Progenitor cell of endocrine pancreas (in vitro differentiated cells): ENCODE results near the gene GJD4. TPM values are rescaled to one million over a fixed set of nuclear protein-coding genes. Genes with fewer than 3 reads are reported as not detected.

ENCODE experiments used
- DNase-seq: peaks from one replicate; pipeline ENCODE4 v3.0.0; 2021; ENCODE audit warnings: low spot score; ENCODE audit not compliant: unreplicated experiment
- H3K27ac Mint-ChIP-seq: 2 replicates; pipeline ENCODE4 v1.8.0; 2021; ENCODE audit warnings: mild to moderate bottlenecking, moderate library complexity, mixed read lengths
- H3K27me3 Mint-ChIP-seq: 2 replicates; pipeline ENCODE4 v1.8.0; 2021; ENCODE audit warnings: mixed read lengths
- H3K36me3 Mint-ChIP-seq: 2 replicates; pipeline ENCODE4 v1.8.0; 2022; ENCODE audit warnings: mixed read lengths; ENCODE audit not compliant: insufficient read depth
- H3K4me1 Mint-ChIP-seq: 2 replicates; pipeline ENCODE4 v1.8.0; 2021; ENCODE audit warnings: low read depth, mixed read lengths
- H3K4me3 Mint-ChIP-seq: 2 replicates; pipeline ENCODE4 v1.8.0; 2021; ENCODE audit warnings: low read depth, mild to moderate bottlenecking, moderate library complexity, mixed read lengths
- H3K9me3 Mint-ChIP-seq: 2 replicates; pipeline ENCODE4 v1.8.0; 2021; ENCODE audit warnings: low read depth, mixed read lengths
- CTCF ChIP-seq: fragments of 200-600 bp; sonication (generic); IDR thresholded peaks from one replicate; pipeline ENCODE4 v1.5.0; 2021; ENCODE audit warnings: antibody characterized with exemption, mild to moderate bottlenecking; ENCODE audit not compliant: unreplicated experiment
- total RNA-seq: library from RNA; stranded (reverse); gene quantifications from 2 replicates; pipeline ENCODE4 v1.2.1, GENCODE V29; 2021

Gene GJD4
- total RNA-seq, 1 donor from 2014 or later, result 0.24 TPM

- no peaks in the 10 kb centered on the region for H3K27me3 Mint-ChIP-seq
- TF ChIP-seq CTCF, result no peak
Measured at GRCh38 chr10:35650894-35651293, 45.8 kb downstream of the GJD4 start.

GRCh38 chr10:35652824-35653223 lies 47.7 kb downstream of the GJD4 start:
- no peak for TF ChIP-seq CTCF
- Mint-ChIP-seq H3K36me3 (no peaks in the 10 kb centered on the region), H3K27ac (no peak overlapping the region), H3K4me3 (no peak overlapping the region), H3K4me1 (peaks cover 16% of the 10 kb centered on the region), H3K9me3 (no peaks in the 10 kb centered on the region), H3K27me3 (no peaks in the 10 kb centered on the region)
- DNase-seq, result no peak

More at GRCh38 chr10:35650894-35651293, 45.8 kb downstream of the GJD4 start:
- no peaks in the 10 kb centered on the region for H3K36me3 Mint-ChIP-seq
- peaks cover 13% of the 10 kb centered on the region for H3K4me1 Mint-ChIP-seq
- peaks cover 3% of the 10 kb centered on the region for H3K9me3 Mint-ChIP-seq
- H3K4me3 Mint-ChIP-seq, result no peak overlapping the region
- H3K27ac Mint-ChIP-seq, result no peak overlapping the region
- no peak for DNase-seq

GRCh38 chr10:35657621-35658020 lies 52.5 kb downstream of the GJD4 start:
- Mint-ChIP-seq H3K27me3 (no peaks in the 10 kb centered on the region), H3K9me3 (no peaks in the 10 kb centered on the region), H3K36me3 (no peaks in the 10 kb centered on the region), H3K4me1 (peaks cover 14% of the 10 kb centered on the region), H3K4me3 (no peak overlapping the region), H3K27ac (no peak overlapping the region)
- no peak for TF ChIP-seq CTCF
- no peak for DNase-seq

Other genes starting within 250 kb of the GJD4 start
- gene FZD8, start 37.0 kb downstream of the GJD4 start, total RNA-seq, result 27.4 TPM in 2 replicates